Tibial artery (tissue), 4 donors: ENCODE data around the gene IGDCC3.
"Not testable (repeated sequence)": the region's sequence is repeated elsewhere in the genome, so short reads cannot be mapped to it uniquely, and the experiment has no call there.

Source experiments
- DNase-seq, 2 donors: peaks; one replicate each; pipeline ENCODE4 v3.0.0-alpha.2; 2019
- H3K27ac ChIP-seq, 2 donors: fragments of 200-600 bp; sonication (generic) in 1 of 2; 1 replicate in 1 of 2; 2 replicates in 1 of 2; pipeline ENCODE4 v1.5.1; 2018 to 2019; ENCODE audit warnings: mild to moderate bottlenecking in 1 of 2
- H3K27me3 ChIP-seq, 2 donors: fragments of 200-600 bp; sonication (generic) in 1 of 2; one replicate each; pipeline versions ENCODE4 v1.5.1 to v1.6.0; 2016 to 2019
- H3K36me3 ChIP-seq, 3 donors: fragments of 200-600 bp; sonication (generic) in 2 of 3; one replicate each; pipeline ENCODE4 v1.5.1; 2016 to 2019; ENCODE audit warnings: mild to moderate bottlenecking in 2 of 3
- H3K4me1 ChIP-seq, 4 donors: fragments of 200-600 bp; sonication (generic) in 2 of 4; 1 replicate in 3 of 4; 2 replicates in 1 of 4; pipeline ENCODE4 v1.5.1; 2016 to 2019
- H3K4me3 ChIP-seq, 2 donors: fragments of 200-600 bp; sonication (generic) in 1 of 2; 1 replicate in 1 of 2; 2 replicates in 1 of 2; pipeline ENCODE4 v1.5.1; 2018 to 2019; ENCODE audit warnings: mild to moderate bottlenecking in 2 of 2
- H3K9me3 ChIP-seq, 3 donors: fragments of 200-600 bp; sonication (generic) in 1 of 3; one replicate each; pipeline ENCODE4 v1.5.1; 2016 to 2019
- CTCF ChIP-seq, 2 experiments: fragments of 200-600 bp in 1 of 2; fragments of 450-650 bp in 1 of 2; IDR thresholded peaks; one replicate each; pipeline ENCODE4 v1.5.1; 2017 to 2019; ENCODE audit warnings: antibody characterized with exemption in 2 of 2, mild to moderate bottlenecking in 1 of 2, moderate library complexity in 1 of 2
- intact Hi-C: fragments of 100-400 bp; cut with DNase I; formaldehyde crosslinking; loops from one replicate; pipeline ENCODE4 v1.15.0; 2023; ENCODE audit warnings: low total_unique reads

The IGDCC3 gene

GRCh38 chr15:65355173-65355987 lies 22.4 kb downstream of the IGDCC3 start:
- Histone ChIP-seq H3K27me3 (peaks cover 0 to 49% of the 10 kb centered on the region in 2 donors), H3K27ac (no peak overlapping the region), H3K9me3 (no peaks in the 10 kb centered on the region), H3K4me3 (peak overlapping the region; percentile 33 to 48), H3K4me1 (peaks cover 0 to 12% (median 9%) of the 10 kb centered on the region in 4 donors), H3K36me3 (no peaks in the 10 kb centered on the region)
- no peak for TF ChIP-seq CTCF (IDR thresholded peaks at IDR 0.05)
- DNase-seq, result no peak
- intact Hi-C loops, result no loop called here

GRCh38 chr15:65354835-65355172 lies 23.0 kb downstream of the IGDCC3 start:
- Histone ChIP-seq H3K27ac (no peak overlapping the region), H3K9me3 (no peaks in the 10 kb centered on the region), H3K4me1 (peaks cover 0 to 12% (median 9%) of the 10 kb centered on the region in 4 donors), H3K4me3 (no peak overlapping the region), H3K36me3 (no peaks in the 10 kb centered on the region), H3K27me3 (peaks cover 0 to 49% of the 10 kb centered on the region in 2 donors)
- no peak for TF ChIP-seq CTCF (IDR thresholded peaks at IDR 0.05)
- DNase-seq, result no peak
- intact Hi-C loops, result no loop called here

- H3K9me3 ChIP-seq, H3K36me3 ChIP-seq, DNase-seq, intact Hi-C loops, H3K27ac ChIP-seq, H3K4me3 ChIP-seq: not testable (repeated sequence)
- peaks cover 0 to 12% (median 9%) of the 10 kb centered on the region in 4 donors for H3K4me1 ChIP-seq
- H3K27me3 ChIP-seq, result peaks cover 0 to 34% of the 10 kb centered on the region in 2 donors
These were observed 25.8 kb downstream of the IGDCC3 start for GRCh38 chr15:65351972-65352371.

GRCh38 chr15:65349338-65349737 lies 28.5 kb downstream of the IGDCC3 start:
- H3K27ac ChIP-seq, result no peak overlapping the region
- H3K9me3 ChIP-seq, result no peaks in the 10 kb centered on the region
- H3K4me3 ChIP-seq, result no peak overlapping the region
- H3K36me3 ChIP-seq, result no peaks in the 10 kb centered on the region
- peaks cover 0 to 12% of the 10 kb centered on the region in 2 donors for H3K27me3 ChIP-seq
- H3K4me1 ChIP-seq, result no peaks in the 10 kb centered on the region
- intact Hi-C loops, result no loop called here
- no peak for DNase-seq
- TF ChIP-seq CTCF (IDR thresholded peaks at IDR 0.05), result no peak

GRCh38 chr15:65347756-65348155 lies 30.0 kb downstream of the IGDCC3 start:
- DNase-seq, H3K27ac ChIP-seq, H3K27me3 ChIP-seq, intact Hi-C loops, H3K4me1 ChIP-seq, H3K4me3 ChIP-seq, H3K36me3 ChIP-seq, H3K9me3 ChIP-seq: not testable (repeated sequence)

GRCh38 chr15:65346856-65347598 lies 30.8 kb downstream of the IGDCC3 start:
- Histone ChIP-seq H3K36me3 (no peaks in the 10 kb centered on the region), H3K27ac (no peak overlapping the region), H3K9me3 (no peaks in the 10 kb centered on the region), H3K4me3 (no peak overlapping the region), H3K4me1 (no peaks in the 10 kb centered on the region), H3K27me3 (peaks cover 0 to 7% of the 10 kb centered on the region in 2 donors)
- intact Hi-C loops, result no loop called here
- no peak for DNase-seq
- no peak for TF ChIP-seq CTCF (IDR thresholded peaks at IDR 0.05)
